GM18517 (cell line): ENCODE measurements around the gene ADAR.
A peak's percentile ranks its signal among the peaks of the same experiment; 100 is the strongest.

Source experiments
- ATAC-seq: cut with Tn5 transposase; IDR thresholded peaks from one replicate; pipeline ENCODE4 v1.9.1; 2021; ENCODE audit warnings: mild to moderate bottlenecking, moderate library complexity; ENCODE audit not compliant: unreplicated experiment

Gene ADAR

DNA sequence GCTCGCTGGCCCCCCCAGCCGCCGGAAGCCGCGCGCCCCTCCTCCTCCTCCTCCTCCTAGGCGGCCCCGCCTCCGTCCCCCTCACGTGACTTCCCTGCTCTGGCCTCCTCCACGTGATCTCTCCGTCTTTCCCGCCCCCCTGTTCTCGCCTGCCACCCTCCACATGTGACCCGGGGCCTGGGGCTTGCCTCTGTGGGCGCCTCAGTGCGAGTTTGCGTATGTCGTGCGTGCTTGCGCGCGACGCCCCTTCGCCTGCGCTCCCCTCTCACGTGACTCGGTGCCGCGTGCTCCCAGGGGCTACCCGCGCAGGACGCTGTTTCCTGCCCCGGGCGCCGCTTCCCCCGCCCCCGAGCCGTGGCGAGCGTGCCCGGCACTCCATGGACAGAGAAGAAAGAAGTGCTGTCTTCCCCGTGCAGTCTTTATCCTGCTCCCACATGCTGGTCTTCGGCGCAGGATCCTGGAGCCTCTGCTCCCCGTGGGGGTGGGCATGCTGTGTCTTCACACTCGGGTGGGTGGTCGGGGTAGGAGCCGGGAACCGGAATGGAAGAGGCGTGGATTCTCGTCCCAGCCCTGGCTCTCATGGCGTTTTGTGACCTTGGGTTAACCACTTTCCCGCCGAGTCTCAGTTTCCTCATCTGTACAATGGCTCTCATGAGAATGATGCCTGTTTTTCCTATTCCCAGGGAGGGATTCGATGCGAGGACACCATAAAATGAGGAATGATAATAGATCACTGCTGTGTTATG, 49.1 kb downstream of the ADAR start:
- ATAC-seq = peak; percentile 81

DNA sequence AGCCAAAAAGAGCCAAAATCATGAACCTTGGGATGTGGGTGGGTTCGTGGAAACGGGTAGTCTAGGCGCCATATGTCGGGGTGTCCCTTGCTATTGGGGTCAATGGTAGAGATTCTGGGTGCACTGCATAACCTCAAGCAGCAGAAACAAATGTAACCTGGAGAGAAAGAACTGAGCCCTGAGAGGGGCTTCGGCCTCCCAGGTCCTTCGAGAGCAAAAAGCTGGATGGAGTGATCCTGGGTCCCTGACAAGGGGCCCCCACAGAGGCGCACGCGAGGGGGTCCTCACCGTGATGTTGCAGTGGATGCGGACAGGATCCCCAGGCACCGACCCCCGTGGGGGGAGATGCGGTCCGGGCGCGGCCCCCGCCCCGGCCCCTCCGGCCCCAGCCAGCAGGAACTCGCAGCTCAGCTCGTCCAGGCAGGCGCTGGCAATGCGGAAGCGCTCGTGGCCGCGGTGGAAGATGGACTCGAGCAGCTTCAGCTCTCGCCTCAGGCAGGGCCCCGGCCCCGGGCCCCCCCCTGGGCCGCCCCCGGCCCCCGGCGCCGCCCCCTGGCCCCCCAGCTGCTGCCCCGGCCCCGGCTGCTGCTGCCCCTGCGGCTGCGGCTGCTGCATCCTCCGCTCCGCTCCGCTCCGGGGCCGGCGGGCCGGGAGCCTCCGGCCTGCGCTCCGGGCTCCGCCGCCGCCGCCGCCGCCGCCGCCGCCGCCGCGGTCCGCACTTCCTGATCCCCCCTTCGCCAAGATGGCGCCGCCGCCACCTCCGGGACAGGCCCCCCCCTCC, 49.9 kb downstream of the ADAR start, which contains the start of gene UBE2Q1:
Gene UBE2Q1 (minus strand): TSS at position 724 of the 781 bp plus-strand sequence. CDS start 109 bp downstream, at position 615.
- ATAC-seq = no peak

DNA sequence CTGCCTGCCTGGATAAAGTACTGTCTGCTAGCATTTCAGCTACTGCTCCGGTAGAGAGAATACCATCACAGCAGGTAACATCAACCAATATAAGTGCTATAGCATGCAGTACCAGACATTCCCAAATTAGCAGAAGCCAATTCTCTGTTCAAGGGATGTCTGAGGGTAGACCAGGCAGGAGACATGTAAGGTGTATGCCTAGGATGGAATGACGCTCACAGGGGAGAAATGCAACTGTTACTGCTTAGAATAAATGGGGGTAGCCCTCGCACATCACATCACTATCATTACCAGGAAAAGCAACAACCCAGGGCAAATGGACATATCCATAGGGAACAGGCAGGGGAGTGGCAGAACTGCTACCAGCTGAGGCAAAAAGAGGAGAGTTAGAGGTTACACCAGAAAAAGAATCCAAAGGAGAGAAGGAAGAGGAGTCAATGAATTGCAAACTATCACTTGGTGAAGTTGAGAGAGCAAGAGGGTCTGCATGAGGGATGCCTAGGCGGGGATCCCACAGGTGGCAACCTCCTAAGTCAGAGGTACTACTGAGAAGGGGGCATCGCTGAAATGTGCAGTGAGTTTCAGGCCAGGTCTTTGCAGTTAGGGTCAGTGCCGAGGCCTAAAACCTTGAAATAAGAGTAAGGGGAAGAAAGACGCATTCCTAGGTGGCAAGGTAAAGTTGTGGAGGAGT, 50.6 kb downstream of the ADAR start:
- no peak for ATAC-seq

DNA sequence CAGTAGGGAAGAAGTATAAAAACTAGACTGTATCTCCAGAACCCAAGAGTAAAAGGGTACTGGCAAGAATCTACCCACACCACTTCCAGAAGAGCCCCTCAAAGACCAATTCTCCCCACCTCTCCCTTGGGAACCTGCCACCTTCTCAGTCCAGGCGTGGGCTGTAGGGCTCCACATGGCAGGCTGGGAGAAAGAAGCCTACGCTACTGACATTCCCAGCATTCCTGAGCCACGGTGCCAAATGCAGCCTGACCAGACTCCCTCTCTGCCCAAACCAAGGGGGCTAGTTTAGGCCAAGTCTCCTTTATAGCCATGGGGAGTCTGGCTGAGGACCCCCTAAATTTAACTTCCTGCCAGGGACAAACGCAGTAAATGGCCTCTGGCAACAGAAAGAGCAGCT, 51.6 kb downstream of the ADAR start:
- no peak for ATAC-seq

DNA sequence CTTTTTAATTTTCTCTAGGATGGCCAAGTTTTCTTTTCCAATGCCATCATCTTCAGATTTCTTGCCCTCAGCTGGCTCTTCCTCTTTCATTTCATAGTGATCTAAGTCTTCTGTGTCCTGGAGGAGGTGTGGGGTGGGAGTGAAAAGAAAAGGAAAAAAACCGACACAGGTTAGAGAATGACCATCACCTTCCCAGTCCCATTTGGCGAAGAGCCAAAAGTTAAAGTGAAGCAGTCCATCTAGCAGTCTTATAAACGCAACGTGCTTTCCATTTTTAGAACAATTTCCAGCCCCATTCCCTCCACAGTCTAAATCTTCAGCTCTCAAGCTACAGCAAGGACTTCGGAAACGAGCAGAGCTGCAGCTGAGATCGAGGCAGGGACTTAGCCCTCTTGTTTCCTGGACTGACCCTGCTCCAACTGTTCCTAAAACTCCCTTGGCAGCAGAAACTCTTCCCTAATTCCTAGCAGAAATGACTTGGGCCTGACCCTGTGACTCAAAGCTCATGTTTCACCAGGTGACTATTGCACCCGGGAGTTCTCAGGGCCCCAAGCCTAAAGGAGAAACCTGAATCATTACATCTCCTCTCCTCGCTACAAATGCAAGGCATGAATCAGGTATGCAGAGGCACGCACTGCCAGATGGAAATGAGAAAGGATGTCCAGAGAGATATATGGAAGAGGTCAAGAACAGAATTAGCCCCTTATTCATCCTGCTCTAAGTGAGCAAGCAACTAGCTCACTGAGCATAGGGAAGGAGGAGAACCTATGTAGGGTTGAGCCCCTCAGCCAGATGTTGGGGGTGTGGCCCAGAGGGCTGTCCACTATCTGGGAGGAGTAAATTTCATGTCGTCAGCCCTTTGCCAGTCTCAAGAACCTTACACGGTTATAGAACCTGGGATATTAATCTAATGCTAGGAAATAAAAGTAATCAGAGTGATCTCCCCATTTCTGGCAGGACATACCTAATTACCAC, 54.6 kb downstream of the ADAR start:
- ATAC-seq = no peak

DNA sequence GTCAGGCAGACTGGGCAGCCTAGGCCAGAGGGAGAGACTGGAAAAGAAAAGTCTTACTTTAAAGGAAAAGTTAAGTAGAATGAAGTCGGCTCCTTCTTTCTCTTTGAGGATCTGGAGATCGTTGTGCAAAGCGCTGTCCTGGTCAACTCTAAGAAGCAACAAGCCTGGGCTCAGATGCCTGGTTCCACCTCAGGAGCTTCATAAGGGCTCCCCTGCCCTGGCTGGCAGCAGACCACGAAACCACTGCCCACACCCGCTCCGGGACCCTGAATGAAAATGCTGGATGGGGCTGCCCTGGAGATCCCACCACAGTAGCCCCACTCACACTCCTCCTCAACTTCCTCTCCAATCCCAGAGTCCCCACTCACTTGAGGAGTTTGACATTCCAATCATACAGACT, 56.0 kb downstream of the ADAR start:
- no peak for ATAC-seq

DNA sequence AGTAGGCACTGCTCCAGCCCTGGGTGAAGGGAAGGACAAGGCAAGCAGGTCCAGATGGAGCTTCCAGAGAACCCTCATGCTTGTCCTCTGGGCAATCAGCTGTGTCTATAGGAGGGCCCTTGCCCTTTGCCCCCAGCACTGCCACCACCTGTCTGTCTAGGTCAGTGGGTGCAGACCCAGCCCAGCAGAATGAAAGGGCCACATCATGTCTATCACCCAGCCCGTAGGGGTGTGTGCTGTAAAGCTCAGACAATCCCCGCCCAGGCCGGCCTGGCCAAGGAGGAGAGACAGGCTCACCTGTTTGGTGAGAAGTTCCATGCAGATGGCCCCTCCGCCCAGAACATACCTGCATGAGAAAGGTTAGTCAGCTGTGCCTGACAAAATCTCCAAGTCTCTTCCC, 56.5 kb downstream of the ADAR start:
- ATAC-seq = no peak

DNA sequence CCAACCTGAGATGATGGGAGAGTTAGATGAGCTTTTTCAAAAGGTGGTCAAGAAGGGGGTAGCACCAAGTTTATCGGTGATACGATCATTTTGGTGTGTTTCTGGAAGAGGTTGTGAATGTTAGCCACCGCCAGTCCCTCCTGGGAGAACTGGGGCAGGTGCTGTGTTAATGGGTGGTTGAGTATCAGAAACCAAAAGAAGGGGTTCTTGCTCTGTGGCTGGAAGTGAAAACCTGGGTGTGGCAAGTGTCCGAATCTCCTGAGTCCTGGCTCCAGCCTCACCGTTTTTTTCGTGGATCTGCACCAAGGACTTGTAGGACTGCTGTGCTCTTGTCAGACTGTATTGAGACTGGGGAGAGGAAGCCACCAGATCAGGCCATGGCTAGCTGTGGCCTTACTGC, 57.3 kb downstream of the ADAR start:
- ATAC-seq = no peak

DNA sequence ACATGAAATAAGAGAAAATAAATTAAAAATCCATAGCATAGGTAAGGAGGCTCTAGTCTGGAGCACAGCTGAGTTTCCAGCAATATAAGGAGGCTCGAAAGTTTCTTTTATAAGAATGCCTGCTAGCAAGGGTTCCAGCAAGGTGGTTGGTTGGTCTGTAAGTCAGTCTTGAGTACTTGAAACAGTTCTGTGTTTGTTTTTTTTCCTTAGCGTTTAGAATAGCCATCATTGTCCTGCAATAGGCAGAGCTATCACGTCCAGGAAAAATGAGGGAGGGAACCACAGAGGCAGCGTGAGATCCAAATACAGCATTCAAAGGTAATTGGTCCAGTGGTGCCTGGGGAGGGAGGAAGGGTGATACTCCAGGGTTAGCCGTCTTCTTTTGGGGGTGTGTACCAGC, 57.9 kb downstream of the ADAR start:
- no peak for ATAC-seq

DNA sequence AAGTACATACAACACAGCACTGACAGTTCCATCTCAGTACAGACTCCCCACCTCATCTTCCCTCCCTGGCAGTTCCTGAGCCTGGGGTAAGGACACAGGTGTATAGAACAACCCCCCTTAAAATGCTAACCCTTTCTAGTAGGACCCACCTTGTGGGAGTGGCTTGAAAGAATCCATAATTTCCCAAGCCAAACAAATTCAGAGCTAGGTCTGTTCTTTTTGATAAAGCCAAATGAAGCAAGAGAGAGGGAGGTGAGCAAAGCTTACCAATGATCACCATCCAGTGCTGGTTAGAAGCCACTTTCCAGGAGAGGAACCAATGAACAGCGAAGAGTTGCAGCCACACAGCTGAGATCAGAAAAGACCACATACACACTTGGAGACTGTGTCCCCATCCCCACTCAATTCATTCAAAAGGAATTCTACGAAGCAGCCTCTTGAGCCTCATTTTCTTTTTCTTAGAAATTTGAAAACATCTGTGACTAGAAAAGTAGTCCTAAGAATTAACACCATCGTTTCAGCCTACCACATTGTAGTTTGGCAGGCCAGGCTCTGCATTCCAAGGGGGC, 58.7 kb downstream of the ADAR start:
- ATAC-seq = no peak

DNA sequence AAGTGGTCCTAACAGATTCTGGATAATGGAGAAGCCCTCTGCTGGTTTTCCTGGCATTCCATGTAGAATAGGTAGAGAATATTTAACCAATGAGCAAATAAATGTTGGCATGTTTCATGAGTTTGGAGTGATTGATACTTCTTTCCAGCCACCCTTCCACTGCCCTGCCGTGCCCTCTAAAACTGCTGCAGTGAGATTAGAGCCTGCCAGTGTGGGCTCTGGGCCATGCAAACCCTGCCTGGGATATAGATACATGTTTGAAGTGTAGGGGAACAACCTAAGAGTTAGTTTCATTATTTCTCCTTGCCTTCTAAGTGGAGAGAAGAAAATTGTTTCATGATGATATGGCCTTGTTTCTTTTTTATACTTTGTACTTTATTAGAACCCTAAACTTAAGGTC, 60.0 kb downstream of the ADAR start:
- no peak for ATAC-seq

DNA sequence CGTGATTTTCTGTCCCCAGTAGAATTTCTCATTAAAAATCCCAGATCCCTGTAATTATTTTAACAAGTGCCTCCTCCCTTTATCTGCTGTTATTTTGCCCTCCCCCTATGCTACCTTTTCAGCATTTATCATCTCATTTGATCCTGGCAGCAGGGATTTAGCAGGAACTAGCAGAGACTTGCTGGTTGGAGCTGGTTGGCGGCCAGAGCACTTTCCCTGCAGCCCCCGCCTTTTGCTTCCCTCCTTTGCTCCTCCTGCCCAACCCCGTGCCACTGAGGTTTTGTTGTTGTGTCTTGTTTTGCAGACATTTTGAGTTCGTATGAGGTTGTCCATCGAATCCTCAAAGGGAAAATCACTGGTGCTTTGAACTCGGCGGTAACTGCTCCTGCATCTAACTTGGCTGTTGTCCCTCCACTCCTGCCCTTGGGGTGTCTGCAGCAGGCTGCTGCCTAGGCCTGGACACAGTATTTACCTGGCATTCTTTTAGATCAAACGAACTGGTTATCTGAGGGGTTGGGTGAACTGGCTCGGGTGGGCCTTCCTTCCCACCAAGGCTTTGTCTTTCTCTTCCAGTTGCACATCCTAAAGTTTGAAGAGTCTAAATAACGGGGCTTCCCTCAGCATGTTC, 60.8 kb downstream of the ADAR start:
- ATAC-seq = no peak

DNA sequence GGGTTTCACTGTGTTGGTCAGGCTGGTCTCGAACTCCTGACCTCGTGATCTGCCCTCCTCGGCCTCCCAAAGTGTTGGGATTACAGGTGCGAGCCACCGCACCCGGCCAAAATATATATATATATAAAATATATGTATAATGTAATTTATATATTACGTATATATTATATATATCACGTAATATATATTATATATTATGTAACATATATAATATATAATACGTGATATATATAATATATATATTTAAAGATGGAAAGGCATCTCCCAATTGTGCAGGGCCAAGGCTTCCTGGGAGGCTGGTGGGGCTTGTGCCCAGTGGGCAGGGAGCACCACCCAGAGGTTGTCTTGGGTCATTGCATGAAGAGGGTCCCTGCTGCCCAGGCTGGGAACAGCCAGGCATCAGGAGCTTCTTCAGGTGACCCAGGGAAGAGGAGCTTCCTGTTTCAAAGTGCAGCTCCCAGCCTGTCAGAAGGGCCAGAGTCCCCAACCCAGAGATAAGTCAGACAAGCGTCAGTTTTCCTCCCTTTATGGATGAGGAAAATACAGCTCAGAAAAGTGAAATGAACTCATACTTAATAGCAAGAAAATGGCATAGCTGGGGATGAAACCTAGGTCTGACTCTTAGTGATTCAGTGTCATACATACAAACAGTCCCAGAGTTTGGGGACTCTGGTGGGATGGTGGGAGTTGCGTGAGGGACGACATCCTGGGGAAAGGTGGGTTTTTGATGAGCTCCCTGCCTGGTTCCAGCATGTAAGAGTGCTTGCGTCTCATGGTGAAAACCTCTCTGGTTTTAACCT, 61.5 kb downstream of the ADAR start:
- no peak for ATAC-seq

DNA sequence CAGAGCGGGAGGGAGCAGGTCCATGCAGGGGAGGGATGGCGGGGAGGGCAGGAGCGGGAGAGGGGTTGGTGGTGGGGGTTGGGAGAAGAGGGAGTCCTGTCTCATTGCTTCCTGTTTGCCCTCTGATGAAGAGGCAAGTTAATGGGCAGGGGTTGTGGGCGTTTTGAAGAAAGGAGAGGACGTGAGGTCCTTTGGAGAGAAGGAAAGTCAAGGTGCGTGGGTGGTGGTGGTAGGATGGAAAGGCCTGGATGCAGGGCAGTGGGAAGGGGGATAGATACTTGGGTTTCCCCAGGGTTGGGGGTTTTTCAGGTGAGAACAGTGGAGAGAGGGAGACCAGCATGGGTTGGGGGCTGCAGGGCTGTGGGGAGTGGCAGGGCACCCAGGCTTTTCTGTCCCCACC, 66.8 kb downstream of the ADAR start:
- ATAC-seq = no peak

DNA sequence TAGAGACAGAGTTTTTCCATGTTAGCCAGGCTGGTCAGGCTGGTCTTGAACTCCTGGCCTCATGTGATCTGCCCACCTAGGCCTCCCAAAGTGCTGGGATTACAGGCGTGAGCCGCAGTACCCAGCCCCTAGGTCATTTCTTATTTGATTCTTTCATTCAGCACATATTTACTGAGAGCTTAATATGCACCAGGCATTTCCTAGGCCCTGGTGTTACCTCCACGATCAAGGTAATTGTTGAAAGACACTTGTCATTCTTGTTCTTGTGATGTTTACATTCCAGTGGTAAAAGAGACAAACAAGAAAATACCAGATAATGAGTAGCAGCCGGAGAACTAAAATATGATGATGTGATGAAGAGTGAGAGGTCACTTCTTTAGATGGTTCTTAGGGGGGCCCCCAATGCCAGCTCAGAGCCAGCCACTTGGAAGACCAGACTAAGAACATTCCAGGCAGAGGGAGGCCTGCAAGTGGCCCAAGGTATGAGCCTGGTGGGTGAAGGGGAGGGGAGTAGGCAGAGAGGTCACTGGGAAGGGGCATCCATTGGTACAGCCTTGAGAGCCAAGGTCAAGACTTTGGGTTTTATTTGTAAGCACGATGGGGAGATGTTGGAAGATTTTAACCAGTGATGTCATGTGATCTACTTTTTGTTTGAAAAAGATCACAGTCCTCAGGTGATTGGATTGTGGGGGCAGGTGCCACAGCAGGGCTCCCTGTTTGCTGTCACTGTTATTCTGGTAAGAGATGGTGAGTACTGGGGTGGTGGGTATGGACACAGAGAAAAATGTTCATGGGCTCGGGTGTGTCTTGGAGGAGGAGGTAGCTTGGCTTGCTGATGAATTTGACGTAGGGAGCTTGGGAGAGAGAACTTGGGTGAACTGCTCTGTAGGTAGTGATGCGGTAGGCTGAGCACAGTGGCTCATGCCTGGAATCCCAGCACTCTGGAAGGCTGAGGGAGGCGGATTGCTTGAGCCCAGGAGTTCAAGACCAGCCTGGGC, 68.2 kb downstream of the ADAR start:
- no peak for ATAC-seq

DNA sequence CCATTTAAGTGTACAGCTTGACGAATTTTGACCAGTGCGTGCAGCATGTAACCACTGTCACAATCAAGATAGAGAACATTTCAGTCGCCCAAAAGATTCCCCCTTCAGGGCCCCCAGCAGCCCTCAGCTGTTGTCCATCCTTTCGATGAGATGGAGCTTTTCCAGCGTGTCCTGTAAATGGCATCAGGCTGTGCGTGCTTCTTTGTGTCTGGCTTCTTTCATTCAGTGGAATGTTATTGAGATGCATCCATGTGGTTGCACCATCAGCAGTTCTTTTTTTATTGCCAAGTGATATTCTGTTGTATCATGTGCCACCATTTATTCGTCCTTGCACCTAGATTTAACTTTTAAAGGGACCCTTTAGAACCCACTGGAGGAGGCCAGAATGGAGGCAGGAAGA, 71.4 kb downstream of the ADAR start:
- ATAC-seq = no peak

DNA sequence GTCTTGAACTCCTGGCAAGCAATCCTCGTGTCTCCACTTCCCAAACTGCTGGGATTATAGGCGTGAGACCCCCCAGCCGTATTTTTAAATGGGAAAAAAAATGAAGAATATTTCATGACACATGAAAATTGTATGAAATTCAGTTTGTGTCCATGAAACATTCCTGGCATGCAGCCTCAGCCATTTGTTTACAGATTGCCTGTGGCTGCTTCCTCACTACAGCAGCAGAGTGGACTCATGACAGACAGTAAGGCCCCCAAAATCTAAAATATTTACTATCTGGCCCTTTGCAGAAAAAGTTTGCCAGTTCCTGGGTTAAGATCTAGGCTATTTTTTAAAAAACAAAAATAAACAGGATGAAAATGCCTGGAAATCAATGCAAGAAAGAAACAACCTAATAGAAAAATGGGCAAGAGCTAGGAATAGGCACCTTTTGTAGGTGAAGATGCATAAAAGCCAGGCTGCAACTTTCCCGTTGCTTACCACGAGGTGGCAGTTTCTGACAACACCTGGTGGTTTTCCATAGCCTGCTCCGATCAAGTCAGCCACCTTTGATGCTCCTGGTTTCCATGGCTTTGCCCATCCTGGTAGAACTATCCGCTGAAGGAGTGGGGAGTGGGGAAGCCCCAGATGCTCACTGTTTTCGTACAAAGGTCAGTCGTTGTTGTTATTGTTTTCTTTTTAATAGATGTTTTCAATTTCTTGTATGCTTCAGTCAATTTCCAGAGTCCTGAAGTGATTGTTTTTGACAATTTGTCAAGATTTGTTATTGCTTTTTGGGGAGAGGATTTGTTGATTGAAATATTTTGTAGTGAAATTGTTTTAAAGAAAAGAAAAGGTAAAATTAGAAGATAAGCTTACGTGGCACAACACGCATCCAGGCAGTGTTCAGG, 73.8 kb downstream of the ADAR start:
- ATAC-seq = no peak
